Type B pancreatic cell (in vitro differentiated cells): ENCODE data around the gene JAZF1. TPM values are rescaled to one million over a fixed set of nuclear protein-coding genes. Genes with fewer than 3 reads are reported as not detected.

ENCODE experiments used
- DNase-seq: peaks from one replicate; pipeline ENCODE4 v3.0.0; 2021; ENCODE audit warnings: mixed read lengths; ENCODE audit not compliant: unreplicated experiment; ENCODE audit errors: extremely low spot score
- H3K27ac Mint-ChIP-seq: 2 replicates; pipeline ENCODE4 v1.8.0; 2021; ENCODE audit warnings: mild to moderate bottlenecking, mixed read lengths
- H3K27me3 Mint-ChIP-seq: 2 replicates; pipeline ENCODE4 v1.8.0; 2021; ENCODE audit warnings: mixed read lengths
- H3K36me3 Mint-ChIP-seq: 2 replicates; pipeline ENCODE4 v1.8.0; 2021; ENCODE audit warnings: mixed read lengths
- H3K4me1 Mint-ChIP-seq: one replicate; pipeline ENCODE4 v1.8.0; 2021; ENCODE audit warnings: mixed read lengths; ENCODE audit not compliant: unreplicated experiment
- H3K4me3 Mint-ChIP-seq: 2 replicates; pipeline ENCODE4 v1.8.0; 2021; ENCODE audit warnings: mild to moderate bottlenecking, mixed read lengths
- H3K9me3 Mint-ChIP-seq: 2 replicates; pipeline ENCODE4 v1.8.0; 2021; ENCODE audit warnings: mixed read lengths
- CTCF ChIP-seq: fragments of 200-600 bp; sonication (generic); conservative IDR thresholded peaks from 2 replicates; pipeline ENCODE4 v1.5.0; 2021; ENCODE audit warnings: antibody characterized with exemption, mild to moderate bottlenecking
- total RNA-seq: library from RNA; stranded (reverse); gene quantifications from 2 replicates; pipeline ENCODE4 v1.2.1, GENCODE V29; 2021; ENCODE audit warnings: low replicate concordance

The JAZF1 gene
- total RNA-seq, 1 donor from 2014 or later: 4.9 TPM

GRCh38 chr7:27871866-27872265 is 308.7 kb downstream of the JAZF1 start:
- Mint-ChIP-seq H3K36me3 (no peaks in the 10 kb centered on the region), H3K9me3 (no peaks in the 10 kb centered on the region), H3K4me1 (peaks cover 5% of the 10 kb centered on the region), H3K27ac (no peak overlapping the region), H3K27me3 (no peaks in the 10 kb centered on the region), H3K4me3 (no peak overlapping the region)
- no peak for DNase-seq
- no peak for TF ChIP-seq CTCF

- Mint-ChIP-seq H3K4me1 (peaks cover 9% of the 10 kb centered on the region), H3K9me3 (no peaks in the 10 kb centered on the region)
- TF ChIP-seq CTCF: no peak
These were observed 309.5 kb downstream of the JAZF1 start for GRCh38 chr7:27871086-27871485.

GRCh38 chr7:27870595-27870994 is 310.0 kb downstream of the JAZF1 start:
- DNase-seq: no peak
- Mint-ChIP-seq H3K27ac (no peak overlapping the region), H3K36me3 (no peaks in the 10 kb centered on the region), H3K27me3 (no peaks in the 10 kb centered on the region), H3K4me3 (no peak overlapping the region), H3K4me1 (peaks cover 9% of the 10 kb centered on the region), H3K9me3 (no peaks in the 10 kb centered on the region)
- no peak for TF ChIP-seq CTCF

More at GRCh38 chr7:27871086-27871485, 309.5 kb downstream of the JAZF1 start:
- no peaks in the 10 kb centered on the region for H3K36me3 Mint-ChIP-seq
- no peaks in the 10 kb centered on the region for H3K27me3 Mint-ChIP-seq
- H3K4me3 Mint-ChIP-seq: no peak overlapping the region
- no peak for DNase-seq
- no peak overlapping the region for H3K27ac Mint-ChIP-seq

GRCh38 chr7:27869056-27869455 is 311.5 kb downstream of the JAZF1 start:
- no peak for DNase-seq
- Mint-ChIP-seq H3K27me3 (no peaks in the 10 kb centered on the region), H3K9me3 (no peaks in the 10 kb centered on the region), H3K27ac (no peak overlapping the region), H3K4me1 (peaks cover 9% of the 10 kb centered on the region), H3K4me3 (no peak overlapping the region), H3K36me3 (no peaks in the 10 kb centered on the region)
- no peak for TF ChIP-seq CTCF

GRCh38 chr7:27868131-27868550 is 312.5 kb downstream of the JAZF1 start:
- TF ChIP-seq CTCF: no peak
- Mint-ChIP-seq H3K36me3 (no peaks in the 10 kb centered on the region), H3K4me3 (no peak overlapping the region), H3K27me3 (no peaks in the 10 kb centered on the region), H3K27ac (no peak overlapping the region), H3K4me1 (peaks cover 9% of the 10 kb centered on the region), H3K9me3 (no peaks in the 10 kb centered on the region)
- DNase-seq: no peak
